Adrenal gland (tissue), 5 donors: Measurements from ENCODE around the gene PFKFB2.
A peak's percentile ranks its signal among the peaks of the same experiment; 100 is the strongest.

ENCODE experiments used
- CTCF ChIP-seq, 6 experiments: fragments of 450-650 bp in 4 of 6; fragments of 200-600 bp in 2 of 6; sonication (generic) in 1 of 6; IDR thresholded peaks; 1 replicate in 5 of 6; 2 replicates in 1 of 6; pipeline versions ENCODE4 v1.5.1 to v1.8.0; 2016 to 2021; ENCODE audit warnings: antibody characterized with exemption in 6 of 6, mild to moderate bottlenecking in 2 of 6, moderate library complexity in 1 of 6
- POLR2A ChIP-seq, 2 donors: fragments of 450-650 bp; IDR thresholded peaks; one replicate each; pipeline ENCODE4 v1.6.1; 2017; ENCODE audit warnings: antibody characterized with exemption in 2 of 2, mild to moderate bottlenecking in 2 of 2, moderate library complexity in 1 of 2
- donor health status: DM: no; HTN: no; CAD: no.

GRCh38 chr1:207026104-207026534 is 27.0 kb upstream of the PFKFB2 start:
- TF ChIP-seq CTCF (IDR thresholded peaks at IDR 0.05) (no peak), POLR2A (IDR thresholded peaks at IDR 0.05) (peak in 1 of 2 donors; percentile 21)
